HG02642 (cell line): ENCODE data around the gene UBE2E2.
"Not testable (repeated sequence)": the region's sequence is repeated elsewhere in the genome, so short reads cannot be mapped to it uniquely, and the experiment has no call there.

Experiments
- ATAC-seq: cut with Tn5 transposase; IDR thresholded peaks from one replicate; pipeline ENCODE4 v1.9.1; 2021; ENCODE audit warnings: mild to moderate bottlenecking; ENCODE audit not compliant: unreplicated experiment, poor library complexity

Gene UBE2E2

DNA sequence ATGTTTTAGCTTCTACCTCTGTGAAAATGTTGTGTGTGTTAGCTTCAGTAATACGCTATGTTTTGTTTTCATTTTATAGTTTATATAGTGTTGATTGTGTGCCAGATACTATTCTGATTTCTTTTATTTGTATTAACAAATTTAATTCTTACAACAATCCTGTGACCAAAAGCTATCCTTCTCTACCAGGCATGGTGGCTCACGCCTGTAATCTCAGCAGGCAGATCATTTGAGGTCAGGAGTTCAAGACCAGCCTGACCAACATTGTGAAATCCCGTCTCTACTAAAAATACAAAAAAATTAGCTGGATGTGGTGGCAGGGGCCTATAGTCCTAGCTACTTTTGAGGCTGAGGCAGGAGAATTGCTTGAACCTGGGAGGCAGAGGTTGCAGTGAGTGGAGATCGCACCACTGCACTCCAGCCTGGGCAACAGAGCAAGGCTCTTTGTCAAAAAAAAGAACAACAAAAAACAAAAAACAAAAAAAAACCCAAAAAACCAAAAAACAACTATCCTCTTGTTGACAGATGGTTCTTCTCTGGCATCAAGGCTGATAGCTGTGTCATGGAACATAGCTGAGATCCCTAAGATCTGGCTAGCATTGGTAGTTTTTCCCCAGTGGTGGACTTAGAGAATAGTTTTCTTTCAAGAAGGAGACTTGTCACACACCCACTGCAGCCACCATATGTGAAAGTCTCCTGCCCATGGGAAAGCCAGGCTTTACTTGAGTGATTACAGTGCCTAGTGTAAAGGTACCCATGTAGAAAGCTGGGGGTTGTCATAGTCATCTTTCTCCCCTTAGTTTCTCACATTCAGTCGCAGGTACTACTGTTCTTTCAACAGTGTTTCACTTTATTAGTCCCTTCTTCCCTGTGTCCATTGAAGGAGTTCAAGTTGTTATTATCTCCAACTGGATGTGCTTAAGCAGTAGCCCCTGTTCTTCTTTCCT lies 116.5 kb downstream of the UBE2E2 start:
- peak; percentile 55 for ATAC-seq

DNA sequence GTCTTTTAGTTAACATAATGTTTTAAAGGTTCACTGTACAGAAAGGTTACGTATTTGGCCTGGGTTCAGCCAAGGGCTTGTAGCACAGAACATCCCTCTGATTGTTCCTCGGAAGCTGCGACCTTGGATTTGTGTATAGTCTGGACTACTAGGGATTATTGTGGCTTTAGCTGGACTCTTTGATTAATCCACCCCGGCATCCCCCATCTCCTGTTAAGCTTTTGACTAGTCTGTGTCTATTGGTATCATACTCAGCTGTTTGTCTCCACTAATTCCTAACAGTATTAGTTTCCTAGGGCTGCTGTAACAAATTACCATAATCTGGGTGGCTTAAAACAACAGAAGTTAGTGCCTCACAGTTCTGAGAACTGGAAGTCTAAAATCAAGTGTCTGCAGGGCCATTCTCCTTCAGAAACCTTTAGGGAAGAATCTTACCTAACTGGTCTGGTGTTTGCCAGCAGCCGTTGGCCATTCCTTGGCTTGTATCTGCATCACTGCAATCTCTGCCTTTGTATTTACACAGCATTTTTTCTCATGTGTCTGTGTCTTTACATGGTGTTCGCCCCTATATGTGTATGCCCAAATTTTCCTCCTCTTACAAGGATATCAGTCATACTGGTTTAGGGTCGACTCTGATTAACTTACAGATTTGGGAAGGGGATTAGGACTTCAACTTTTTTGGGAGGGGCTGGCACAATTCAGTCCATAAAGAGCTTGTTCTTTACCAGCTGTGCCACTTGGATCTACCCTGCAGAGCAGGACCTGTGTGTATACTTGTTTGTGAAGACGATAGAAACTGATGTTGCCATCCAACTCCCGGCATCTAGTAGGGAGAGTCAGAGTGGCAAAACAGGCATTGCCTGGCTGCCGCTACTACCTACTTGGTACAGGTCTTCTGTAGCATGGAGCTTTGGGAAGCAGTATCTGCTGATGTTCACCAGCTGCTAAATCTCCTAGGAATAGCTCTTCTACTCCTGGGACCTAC lies 117.8 kb downstream of the UBE2E2 start:
- no peak for ATAC-seq

DNA sequence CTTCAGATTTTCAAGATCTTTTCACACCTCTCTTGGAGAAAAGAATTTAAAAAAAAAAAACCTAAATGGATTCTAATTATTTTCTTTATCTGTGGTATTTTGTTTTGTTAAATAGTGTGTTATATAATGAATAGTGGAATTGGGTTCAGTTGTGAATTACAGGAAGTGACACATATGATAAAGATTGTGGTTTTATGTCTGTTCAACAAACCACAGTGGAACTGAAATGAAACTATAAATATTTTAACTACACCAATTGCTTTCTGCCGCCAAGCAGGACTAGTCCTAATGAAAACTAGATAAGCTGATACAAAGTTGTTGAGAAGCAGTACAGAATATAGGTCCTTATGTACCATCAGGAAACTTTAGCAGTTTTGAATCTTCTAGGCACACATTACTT lies 121.6 kb downstream of the UBE2E2 start:
- ATAC-seq: no peak

DNA sequence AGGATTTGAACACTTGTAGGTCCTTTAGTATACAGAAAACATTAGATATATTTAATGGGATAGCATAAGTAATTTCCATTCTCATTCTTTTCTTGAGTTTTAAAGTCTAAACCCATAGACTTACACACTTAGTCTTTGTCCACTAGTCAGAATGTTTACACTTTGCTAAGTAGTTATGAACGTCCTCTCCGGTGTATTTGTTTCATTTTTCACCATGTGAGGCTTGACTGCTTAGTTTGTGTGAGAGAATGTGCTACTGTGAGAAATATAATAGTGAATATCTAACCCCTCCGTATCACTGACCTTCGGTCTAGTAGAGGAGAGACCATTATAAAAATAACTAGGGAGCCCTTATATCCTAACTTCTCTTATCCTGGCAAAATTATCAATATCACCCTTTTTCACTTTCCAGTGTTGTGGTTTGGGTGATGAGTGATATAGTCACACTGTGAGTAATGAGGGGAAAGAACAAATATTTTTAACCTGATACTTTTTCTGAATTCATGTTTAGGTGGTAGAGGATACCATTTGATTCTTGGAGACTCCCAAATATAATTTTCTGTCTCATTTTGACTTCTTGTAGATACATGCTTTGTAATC lies 122.4 kb downstream of the UBE2E2 start:
- peak; percentile 53 for ATAC-seq

DNA sequence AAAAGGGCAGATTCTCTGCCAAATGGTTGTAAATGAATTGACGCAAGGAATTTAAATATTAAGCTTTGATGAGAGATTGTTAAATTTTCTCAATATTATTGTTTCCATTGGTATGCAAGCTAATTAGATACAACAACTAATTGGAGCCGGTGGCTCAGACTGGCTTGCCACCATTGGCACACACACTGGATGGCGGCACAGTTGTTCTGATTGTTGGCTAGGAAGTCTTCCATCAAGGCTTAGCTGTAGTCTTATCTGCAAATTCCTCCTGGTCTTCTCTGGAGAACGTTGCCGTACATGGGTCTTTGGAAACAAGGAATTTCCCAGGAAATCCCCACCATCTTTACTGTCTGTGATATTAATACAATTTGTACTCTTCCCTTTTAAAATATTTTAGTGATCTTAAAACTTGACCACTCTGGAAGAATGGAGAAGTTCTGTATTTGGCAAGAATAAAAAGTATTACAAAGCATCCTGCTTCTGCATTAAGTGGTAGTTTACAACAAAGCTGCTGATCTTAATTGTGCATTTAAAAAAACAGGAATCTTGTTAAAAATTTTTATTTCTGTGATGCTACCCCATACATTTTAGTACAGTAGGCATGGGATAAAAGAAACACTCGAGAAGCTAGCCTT lies 126.5 kb downstream of the UBE2E2 start:
- ATAC-seq: no peak

DNA sequence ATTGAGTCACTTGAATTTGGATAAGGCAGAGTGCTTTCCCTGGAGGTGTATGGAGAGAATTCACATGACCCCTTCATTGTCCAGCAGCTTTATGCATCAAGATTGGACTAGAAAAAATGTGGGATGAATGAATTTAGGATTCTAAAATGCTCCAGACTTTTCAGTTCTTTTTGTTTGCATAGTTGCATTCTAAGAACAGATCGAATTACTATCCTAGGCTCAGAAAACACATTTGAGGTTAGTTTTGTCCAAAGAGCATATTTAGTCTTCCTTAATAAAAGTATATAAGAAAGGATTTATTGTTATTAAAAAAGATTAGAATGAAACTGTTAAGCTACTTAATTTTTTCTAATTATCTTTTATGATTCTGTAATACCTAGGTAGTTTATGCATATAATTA lies 127.4 kb downstream of the UBE2E2 start:
- no peak for ATAC-seq

DNA sequence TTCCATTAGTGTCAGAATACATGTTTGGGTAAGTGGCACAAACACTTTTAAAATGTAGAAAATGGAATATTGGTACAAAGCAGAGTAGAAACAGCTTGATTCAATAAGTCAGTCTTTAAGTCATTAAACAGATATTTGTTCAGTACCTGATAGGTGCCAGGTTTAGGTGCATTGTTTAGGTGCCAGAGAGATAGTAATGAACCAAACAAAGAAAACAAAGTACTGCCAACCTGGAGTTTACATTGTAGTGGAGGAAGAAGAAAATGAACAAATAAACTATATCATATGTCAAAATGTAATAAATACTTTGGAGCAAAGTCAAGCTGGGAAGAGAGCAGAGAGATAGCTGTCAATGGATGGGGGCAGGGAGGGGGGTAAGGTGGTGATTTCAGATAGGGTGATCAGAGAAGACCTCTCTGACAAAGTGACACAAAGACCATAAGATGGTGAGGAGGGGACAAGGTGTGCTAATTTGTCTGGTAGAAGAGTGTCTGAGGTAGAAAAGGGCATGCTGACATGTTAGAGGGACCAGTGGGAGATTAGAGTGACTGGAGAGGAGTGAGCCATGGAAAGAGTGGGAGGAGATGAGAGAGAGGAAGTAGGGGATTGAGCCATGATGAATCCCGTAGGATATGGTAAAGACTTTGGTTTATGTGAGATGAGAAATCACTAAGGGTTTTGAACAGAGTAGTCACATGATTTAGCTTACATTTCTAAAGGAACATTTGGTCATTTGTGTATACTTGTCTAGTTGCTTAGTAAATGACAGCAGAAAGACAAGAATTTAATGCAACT lies 128.2 kb downstream of the UBE2E2 start:
- no peak for ATAC-seq

DNA sequence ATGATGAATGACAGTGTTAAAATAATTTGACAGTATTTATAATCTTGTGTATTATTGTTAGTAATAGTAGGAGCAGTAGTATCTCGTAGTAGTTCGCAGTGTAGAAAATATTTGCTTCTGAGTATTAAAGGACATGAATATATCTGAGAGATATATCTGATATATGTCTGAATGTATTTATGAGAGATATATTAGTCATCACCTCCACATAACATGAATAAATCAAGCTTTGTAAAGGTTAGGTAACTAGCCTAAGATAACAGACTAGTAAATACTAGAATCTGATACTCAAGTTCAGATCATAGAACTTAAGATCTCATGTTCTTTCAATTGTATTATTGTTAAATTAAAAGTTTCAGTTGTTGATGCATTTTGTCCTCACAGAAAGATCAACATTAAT lies 130.5 kb downstream of the UBE2E2 start:
- no peak for ATAC-seq

DNA sequence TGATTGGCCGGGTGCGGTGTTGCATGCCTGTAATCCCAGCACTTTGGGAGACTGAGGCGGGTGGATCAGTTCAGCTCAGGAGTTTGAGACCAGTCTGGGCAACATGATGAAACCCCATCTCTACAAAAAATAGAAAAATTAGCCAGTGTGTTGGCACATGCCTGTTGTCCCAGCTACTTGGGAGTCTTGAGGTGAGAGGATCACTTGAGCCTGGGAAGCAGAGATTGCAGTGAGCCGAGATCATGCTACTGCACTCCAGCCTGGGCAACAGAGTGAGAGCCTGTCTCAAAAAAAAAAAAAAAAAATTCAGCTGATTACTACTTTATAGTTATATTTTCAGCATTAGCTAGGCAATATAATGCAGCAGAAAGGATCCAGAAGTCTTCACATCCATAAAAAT lies 133.7 kb downstream of the UBE2E2 start:
- not testable (repeated sequence) for ATAC-seq

DNA sequence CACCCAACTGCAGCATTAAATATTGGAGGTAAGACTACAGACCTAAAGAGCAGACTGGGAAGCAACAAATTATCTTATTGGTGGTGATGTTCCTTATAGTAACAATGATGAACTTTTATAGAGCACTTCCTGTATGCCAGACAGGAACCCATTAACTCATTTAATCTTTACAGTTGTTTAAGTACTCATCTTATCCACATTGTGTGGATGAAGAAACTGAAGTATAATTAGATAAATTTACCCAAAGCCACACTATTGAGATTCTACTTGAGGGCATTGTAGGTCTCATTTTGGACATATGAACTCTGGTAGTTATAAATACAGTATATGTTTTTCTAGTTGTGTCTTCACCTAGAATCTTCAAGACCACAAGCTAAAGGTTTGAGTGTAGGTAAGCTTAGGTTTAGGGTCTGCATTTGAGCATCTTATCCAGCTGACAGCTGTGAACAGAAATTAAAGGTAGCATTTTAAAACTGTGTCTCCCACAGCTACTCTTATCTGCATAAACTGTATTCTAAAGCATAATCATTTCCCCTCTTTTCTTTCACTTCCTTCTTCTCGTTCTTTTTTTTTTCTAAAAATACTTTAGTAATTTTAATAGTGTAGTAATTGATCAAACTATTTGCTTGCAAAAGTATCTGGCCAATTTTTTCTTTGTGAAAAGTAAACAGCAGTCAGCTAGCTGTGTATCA lies 138.2 kb downstream of the UBE2E2 start:
- ATAC-seq: peak; percentile 77

DNA sequence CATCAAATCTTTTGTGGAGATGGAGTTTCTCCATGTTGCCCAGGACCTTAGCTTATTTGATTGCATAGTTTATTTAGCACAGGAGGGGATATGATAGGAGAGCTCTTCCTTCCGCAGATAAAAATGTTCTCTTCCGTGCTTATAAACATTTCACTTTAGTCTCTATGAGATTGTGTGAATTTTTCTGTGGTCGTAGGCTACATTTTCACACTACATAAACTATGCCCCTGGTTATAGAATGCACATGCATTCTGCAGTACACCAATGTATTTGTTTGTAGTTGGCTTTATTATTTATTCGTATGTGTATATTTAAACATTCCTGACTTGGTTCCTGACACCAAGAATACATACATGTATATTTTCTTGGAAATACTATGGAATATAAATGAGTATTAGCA lies 139.2 kb downstream of the UBE2E2 start:
- no peak for ATAC-seq

DNA sequence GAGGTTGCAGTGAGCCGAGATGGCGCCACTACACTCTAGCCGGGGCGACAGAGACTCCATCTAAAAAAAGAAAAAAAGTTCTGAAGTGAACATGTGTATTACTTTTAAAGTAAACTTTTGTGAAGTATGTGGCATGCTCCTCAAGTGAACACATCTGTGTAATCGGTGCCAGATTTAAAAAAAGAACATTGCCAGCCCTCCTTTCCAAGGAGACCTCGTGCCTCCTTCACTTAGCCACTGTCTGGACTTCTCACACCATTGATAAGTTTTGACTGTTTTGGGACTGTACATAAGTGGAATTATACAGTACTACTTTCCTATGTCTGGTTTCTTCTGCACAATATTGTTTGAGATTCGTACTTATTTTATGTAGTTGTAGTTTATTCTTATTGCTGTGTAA lies 140.4 kb downstream of the UBE2E2 start:
- ATAC-seq: no peak

DNA sequence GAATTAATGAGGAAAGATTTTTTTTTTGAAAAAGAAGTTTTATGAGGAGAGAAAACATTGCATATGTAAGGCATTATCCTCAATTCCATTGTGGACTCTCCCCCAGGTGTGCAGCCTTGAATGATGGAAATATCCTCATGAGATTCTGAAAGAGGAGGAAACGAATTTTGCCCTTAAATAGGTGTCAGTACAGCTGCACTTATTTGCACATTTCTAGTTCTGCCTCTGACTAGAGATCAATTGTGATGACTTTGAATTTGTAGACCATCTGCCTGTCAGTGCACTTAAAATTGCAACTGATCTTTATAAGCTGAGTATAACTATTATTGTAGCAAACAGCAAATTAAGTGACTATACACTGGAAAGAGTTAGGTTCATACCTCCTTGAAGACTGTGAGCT lies 141.8 kb downstream of the UBE2E2 start:
- ATAC-seq: no peak

DNA sequence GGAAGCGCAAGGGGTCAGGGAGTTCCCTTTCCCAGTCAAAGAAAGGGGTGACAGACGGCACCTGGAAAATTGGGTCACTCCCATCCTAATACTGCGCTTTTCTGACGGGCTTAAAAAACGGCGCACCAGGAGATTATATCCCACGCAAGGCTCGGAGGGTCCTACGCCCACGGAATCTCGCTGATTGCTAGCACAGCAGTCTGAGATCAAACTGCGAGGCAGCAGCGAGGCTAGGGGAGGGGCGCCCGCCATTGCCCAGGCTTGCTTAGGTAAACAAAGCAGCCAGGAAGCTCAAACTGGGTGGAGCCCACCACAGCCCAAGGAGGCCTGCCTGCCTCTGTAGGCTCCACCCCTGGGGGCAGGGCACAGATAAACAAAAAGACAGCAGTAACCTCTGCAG lies 146.3 kb downstream of the UBE2E2 start:
- ATAC-seq: not testable (repeated sequence)

DNA sequence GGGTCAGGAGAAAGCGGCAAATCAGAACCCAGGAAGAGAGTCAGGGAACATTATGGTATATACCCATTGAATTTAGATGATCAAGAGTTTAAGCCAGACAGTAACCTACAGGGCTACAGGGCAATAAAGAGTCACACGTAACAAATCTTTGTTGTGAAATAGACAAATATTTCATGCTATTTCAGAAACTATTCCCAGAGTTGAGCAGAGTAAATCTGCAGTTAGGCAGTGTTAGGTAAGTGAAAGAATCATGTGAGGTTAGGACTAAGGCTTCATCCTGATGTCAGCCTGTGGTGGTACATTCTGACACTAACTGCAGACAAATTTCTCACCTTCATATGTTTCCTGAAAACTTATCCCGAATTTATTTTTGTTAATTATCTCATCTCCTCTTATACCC lies 153.0 kb downstream of the UBE2E2 start:
- ATAC-seq: no peak

DNA sequence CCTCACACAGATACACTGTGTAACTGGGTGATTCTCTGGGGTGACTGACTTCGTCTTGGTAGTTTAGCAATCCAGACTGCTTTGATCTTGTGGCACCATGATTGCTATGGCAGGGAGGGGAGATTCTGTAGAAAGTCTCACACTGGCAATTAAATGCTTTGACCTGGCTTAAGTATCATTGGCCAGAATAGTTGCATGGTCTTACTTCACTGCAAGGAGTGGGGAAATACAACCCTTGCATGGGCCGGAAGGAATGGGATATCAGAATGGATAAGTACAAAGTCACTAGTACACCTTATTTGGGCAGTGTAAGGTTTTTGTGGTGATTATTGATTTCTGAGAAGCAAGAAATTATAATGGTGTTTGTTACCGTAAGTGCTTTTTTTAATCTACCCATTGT lies 153.8 kb downstream of the UBE2E2 start:
- no peak for ATAC-seq

DNA sequence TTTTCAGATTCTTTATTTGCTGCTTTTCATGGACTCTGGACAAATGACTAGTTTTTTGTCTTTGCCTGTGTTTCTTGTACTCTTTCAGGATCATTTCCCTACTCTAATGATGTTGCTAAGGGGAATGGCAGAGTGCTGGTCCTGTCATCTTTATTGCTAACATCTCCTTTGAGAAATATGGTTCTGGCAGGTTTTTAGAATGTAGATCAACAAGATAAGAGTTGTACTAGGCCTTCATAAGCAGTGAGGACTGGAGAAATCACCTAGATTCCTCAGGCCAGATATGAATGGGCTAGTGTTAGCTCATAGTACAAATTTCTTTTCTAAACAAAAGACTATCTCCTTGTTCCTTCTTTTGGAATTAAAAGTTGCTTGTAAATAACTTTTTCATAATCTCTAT lies 156.0 kb downstream of the UBE2E2 start:
- no peak for ATAC-seq

DNA sequence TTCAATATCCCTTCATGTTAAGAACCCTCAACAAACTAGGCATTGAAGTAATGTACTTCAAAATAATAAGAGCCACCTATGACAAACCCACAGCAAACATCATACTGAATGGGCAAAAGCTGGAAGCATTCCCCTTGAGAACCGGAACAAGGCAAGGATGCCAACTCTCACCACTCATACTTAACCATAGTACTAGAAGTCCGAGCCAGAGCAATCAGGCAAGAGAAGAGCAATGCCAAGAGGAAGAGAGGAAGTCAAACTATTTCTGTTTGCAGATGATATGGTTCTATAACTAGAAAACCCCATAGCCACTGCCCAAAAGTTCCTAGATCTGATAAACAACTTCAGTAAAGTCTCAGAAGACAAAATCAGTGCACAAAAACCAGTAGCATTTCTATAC lies 161.9 kb downstream of the UBE2E2 start:
- ATAC-seq: no peak

DNA sequence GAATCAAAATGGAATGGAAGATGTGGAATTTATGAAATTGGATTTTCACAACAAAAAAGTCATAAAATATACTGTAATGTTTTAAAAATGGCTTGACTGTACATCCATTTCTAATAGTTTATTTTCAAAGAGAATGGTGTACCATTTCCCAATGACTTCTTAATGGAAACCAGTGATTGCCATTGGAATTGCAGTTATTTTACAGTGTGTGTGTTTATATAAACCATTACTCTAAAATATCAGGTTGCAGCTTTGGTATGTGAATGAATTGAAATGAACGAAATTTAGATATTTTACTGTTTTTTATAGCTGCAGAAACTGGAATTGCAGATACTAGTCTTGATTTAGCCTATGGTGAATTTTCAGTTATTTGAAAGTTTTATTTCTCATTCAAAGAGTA lies 165.6 kb downstream of the UBE2E2 start:
- ATAC-seq: no peak
